WI38 (cell line): ENCODE measurements around the gene FAT4.

Experiments used
- H3K4me3 ChIP-seq: 2 replicates; pipeline ENCODE4 v1.5.1; 2011; ENCODE audit warnings: low read depth, mild to moderate bottlenecking, control low read depth, low read length
- CTCF ChIP-seq: IDR thresholded peaks from 2 replicates; pipeline ENCODE4 v1.5.1; 2012; ENCODE audit warnings: low read depth, mild to moderate bottlenecking, control low read depth, low read length

The FAT4 gene, protein sequence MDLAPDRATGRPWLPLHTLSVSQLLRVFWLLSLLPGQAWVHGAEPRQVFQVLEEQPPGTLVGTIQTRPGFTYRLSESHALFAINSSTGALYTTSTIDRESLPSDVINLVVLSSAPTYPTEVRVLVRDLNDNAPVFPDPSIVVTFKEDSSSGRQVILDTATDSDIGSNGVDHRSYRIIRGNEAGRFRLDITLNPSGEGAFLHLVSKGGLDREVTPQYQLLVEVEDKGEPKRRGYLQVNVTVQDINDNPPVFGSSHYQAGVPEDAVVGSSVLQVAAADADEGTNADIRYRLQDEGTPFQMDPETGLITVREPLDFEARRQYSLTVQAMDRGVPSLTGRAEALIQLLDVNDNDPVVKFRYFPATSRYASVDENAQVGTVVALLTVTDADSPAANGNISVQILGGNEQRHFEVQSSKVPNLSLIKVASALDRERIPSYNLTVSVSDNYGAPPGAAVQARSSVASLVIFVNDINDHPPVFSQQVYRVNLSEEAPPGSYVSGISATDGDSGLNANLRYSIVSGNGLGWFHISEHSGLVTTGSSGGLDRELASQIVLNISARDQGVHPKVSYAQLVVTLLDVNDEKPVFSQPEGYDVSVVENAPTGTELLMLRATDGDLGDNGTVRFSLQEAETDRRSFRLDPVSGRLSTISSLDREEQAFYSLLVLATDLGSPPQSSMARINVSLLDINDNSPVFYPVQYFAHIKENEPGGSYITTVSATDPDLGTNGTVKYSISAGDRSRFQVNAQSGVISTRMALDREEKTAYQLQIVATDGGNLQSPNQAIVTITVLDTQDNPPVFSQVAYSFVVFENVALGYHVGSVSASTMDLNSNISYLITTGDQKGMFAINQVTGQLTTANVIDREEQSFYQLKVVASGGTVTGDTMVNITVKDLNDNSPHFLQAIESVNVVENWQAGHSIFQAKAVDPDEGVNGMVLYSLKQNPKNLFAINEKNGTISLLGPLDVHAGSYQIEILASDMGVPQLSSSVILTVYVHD (N-terminal part only)

DNA sequence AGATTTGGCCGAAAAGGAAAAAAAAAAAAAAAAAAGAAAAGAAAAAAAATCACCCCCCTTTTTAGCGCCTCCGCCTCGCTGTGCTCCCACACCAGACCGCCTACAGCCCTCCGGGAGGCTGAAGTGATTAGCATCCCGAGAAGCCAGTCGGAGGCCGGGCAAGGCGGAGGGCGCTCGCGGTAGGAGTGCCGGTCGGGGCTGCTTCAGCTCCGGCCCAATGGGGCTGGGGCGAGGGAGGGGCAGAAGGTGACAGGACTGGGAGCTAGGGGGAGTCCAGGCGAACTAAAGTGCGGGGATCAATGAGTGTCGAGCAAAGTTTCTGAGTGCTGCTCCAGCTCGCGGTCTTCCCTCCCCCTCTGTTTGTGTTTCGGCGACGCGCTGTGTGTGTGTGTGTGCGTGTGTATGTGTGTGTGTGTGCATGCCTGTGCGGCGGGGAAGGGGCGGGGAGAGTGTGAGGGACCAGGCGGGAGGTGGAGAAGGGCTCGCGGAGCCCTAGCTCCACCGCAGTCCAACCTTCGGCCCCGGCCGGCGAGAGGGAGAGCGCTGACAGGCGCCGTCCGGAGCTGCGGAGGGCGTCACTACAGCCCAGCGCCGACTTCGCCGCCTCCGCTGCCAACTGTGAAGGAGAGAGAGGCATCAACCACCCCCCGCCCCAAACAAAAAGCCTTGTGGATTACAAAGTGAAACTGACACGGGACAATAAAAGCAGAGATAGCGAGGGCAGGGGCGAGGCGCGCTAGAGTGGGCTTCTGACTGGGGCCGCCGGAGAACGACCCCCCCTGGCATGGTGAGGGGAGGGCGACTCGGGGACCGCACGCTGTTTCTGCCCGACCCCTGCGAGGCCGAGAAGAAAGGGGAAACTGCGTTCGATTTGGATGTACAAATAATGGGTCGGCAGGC, at the start of gene FAT4:
TSS of gene FAT4 (plus strand) at position 280 of the 900 bp plus-strand sequence. CDS start 1,457 bp downstream, outside the sequence.
- peak within 1 kb of the TSS; percentile 91 for H3K4me3 ChIP-seq
- no peak for TF ChIP-seq CTCF

DNA sequence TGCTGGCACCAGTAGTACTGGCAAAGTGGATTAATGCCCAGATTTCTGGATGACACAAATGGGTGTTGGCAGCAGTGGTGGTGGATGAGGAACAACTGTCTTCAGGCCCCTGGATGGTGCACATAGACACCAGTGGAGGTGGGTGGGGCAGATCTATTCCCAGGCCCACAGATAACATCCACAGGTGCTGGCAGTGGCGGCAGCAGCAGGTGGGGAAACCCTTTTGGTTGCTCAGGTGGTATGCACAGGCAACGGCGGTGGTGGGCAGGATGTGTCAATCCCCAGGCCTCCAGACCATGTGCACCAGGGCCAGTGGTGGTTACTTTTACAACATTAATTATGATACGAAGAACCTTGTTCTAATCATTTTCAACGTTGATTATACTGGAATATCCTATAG, 48.9 kb upstream of the FAT4 start:
- H3K4me3 ChIP-seq: no peak overlapping the region
- no peak for TF ChIP-seq CTCF

DNA sequence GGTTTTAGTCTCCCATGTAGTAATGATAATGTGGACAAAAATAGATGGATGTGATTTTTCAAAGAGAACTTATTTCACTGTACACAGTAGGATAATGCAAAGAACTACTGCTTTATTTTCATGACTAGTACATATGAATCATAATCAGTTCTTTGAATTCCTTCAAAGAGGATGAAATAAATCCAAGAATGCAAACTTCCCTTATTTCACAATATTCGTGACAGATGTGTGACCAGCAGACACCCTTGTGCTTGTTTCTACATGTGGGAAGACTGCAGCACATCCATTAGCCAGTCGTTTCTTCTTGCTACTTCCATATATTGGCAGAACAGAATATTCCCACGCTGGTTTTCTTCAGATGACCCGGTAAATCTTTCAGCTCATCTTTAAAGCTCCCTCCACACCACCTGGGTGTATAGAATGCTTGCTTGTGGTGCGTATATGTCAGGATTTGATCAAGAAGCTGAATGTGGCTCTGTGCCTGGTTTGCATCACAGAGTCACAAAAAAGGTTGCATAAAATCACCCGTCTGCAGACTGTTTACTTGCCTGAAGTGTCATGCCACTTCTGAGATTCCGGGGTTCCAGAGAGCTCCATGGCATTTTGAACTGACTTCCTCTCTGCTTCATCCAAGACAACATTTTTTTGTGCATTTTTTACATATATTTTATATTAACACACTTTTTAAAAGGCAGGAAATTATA, 47.7 kb upstream of the FAT4 start:
- no peak overlapping the region for H3K4me3 ChIP-seq
- no peak for TF ChIP-seq CTCF

DNA sequence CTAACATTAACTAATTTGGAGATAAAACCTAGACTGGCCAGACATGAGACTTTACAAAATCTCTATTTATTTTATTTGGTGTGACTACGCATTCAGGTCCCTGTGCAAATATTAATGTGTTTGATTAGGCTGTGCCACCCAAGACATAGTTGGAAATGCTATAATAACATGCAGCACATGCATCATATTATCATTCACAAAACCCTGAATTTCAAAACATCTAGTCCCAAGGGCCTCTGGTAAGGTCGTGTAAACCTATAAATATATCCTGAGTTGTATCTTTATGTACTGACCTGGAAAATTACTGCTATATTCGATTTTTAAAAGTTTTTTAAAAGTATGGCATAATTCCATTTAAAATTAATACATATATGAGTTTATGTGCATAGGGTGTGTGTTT, 47.1 kb upstream of the FAT4 start:
- TF ChIP-seq CTCF: no peak
- no peak overlapping the region for H3K4me3 ChIP-seq

DNA sequence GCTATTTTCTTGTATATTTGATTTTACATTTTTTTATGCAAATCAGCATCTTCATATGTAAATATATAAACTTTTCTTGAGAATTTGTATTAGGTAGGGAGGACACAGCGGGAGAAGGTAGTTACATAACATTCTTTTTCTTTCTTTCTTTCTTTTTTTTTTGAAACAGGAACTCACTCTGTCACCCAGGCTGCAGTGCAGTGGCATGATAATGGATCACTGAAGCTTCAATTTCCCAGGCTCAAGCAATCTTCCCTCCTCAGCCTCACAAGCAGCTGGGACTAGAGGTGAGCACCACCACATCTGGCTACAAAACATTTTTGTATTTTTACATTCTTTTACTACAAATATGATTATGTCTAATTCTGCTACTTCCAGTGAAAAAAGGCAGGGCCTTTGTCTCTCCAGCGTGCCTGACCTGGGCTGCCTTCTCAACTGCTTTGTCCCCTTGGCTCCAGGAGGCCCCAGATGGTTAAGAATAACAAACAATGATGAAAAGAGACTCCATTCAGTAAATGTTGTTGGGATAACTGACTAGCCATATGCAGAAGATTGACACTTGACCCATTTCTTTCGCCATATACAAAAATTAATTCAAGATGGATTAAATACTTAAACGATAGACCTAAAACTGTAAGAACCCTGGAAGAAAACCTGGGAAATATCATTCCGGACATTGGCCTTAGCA, 46.5 kb upstream of the FAT4 start:
- H3K4me3 ChIP-seq: no peak overlapping the region
- TF ChIP-seq CTCF: no peak

DNA sequence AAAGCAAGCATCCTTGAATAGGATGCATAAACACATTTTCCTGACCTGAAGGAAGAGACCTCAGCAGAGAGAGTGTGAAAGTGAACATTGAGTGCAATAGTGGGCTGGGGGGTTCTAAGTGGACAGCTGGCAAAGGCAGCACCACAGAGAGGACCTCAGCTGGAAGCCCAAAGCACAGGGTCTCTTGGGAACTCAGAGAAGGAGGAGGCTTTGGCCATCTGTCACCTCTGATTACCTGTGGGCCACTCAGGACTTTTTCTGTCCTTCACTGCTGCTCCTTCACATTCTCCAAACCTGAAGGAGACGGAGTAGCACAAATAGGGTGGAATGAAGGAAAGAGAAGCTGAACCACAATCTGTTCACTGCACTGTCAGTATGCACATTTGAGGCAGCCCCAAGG, 37.9 kb upstream of the FAT4 start:
- no peak for TF ChIP-seq CTCF
- no peak overlapping the region for H3K4me3 ChIP-seq
